Head of caudate nucleus (tissue), 42 donors: ENCODE results near the gene RECK.

Experiments
- DNase-seq, 42 donors: peaks; one replicate each; pipeline versions ENCODE4 v3.0.0 to v3.0.0-alpha.2; 2020 to 2021; ENCODE audit warnings: mixed read lengths in 7 of 42
- intact Hi-C: fragments of 100-400 bp; cut with DNase I; formaldehyde crosslinking; loops from one replicate; pipeline ENCODE4 v1.15.0; 2022

RECK gene

DNA sequence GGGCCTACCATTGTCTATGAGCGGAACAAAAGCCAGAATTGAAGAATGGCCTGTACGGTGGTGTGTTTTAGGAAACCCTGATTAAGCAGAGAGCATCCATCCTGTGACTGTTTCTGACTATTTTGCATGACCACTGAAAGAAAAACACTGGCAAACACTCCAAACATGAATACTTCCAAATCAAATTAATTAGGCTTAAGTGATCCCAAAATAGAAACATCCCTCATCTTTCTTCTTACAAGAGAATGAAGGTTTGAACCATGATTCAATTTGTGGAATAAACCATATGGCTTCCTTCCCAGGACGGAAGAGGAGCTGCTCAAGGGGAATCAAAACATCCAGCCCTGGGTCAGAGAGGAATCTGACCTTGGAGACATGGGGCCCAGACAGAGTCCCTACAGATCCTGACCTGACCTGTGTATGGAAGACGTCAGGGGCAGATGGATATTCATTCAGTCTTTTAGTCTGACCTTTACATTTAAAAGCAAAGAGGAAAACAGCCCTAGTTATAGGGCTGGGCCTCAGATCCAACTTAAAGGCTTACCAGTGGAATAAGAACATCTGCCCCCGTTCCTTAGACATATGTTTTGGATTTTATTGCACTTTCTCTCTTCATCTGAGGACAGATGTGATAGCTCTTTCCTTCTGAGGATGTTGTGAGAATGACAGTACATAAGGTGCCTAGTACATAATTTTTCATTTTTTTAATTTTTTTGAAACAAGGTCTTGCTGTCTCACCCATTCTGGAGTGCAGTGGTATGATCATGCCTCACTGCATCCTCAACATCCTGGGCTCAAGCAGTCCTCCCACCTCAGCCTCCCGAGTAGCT is 17.6 kb upstream of the RECK start:
- intact Hi-C loops, result no loop called here
- DNase-seq, result no peak

DNA sequence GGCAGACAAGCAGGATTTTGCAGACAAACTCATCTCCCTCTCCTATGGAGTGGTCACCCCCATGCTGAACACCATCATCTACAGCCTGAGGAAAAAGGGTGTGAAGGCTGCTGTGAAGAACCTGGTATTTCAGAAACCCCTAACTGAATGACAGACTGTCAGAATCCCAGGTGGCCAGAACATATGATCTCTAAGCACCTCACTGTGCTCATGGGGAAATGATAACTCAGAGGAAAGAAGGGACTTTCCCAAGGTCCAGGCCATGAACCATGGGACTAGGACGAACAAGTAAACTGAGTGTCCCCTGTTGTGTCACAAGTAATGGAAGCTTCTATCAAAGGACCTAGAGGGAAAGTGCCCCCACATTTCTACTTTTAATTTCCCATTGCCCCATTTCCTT is 14.7 kb upstream of the RECK start:
- intact Hi-C loops, result loop anchor here (5.0 kb wide), 1 partner anchor 65 kb away; the partner anchor contains the start of gene OR2S2
- DNase-seq, result no peak

DNA sequence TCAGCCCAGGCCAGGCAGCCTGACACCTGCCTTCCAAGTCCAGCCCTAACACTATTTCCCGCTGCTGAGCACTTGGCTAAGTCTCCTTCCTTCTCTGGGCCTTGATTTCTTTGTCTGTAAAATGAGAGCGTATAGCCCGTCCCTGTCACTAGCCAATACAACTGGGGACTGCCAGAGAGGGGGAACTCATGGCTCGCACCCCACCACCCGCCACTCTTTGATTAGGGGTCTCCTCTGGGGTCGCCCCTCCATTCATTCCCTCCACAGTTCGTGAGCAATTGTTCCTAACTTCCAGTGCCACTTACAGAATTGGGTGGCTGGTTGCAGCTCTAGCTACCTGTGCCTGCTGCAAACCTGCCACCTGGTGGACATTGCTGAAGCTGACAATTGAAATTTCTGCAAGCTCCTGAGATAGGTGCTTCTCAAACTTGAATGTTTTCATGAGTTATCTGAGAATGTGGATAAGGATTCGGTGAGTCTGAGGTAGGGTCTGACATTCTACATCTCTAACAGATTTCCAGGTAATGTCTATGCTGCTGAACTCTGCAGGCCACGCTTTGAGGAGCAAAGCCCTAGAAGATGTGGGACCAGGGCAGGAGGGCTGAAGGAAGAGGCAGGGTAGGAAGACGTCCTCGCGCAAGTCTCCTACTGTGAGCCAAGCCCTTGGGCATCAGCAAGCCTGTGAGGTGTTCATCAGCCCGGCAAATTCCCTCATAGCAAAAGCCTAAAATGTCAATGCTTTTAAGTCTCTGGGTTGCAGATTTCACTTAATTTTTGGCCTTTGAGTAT is 13.3 kb upstream of the RECK start:
- peak; percentile 25 to 88 (median 72) for DNase-seq
- intact Hi-C loops, result loop anchor here (5.0 kb wide), 1 partner anchor 66 kb away; the partner anchor contains the start of gene OR2S2

DNA sequence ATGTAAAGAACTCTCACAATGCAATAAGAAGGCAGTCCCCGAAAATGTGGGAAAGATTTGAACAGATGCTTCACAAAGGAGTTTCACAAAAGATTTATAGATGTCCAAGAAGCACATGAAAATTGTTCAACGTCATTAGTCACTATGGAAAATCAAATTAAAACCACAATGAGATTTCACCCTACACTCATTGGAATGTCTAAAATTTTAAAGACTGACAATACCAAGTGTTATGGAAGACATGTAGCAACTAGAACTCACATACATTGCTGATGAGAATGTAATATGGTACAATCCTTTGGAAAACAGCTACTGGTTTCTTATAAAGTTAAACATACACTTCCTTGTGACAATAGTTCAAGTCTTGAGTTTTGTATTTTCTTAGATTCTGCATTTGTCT is 11.0 kb upstream of the RECK start:
- DNase-seq, result no peak
- intact Hi-C loops, result no loop called here

DNA sequence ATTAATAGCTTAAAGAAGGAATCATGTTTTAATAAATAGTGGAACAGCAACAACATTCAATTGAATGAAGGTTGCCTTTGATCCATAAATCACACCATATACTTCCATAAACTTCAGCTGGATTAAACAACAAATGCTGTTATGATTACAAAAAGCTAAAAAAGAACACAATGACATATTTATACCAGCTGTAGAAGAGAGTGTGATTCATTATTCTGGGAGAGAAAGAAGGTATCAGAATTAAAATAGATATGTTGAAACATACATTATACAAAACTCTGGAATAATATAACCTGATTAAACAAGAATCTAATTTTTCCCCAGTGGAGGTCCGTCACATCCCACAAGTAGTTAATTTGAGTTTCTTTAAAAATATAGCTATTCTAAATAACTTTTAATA is 7.5 kb upstream of the RECK start:
- intact Hi-C loops, result no loop called here

DNA sequence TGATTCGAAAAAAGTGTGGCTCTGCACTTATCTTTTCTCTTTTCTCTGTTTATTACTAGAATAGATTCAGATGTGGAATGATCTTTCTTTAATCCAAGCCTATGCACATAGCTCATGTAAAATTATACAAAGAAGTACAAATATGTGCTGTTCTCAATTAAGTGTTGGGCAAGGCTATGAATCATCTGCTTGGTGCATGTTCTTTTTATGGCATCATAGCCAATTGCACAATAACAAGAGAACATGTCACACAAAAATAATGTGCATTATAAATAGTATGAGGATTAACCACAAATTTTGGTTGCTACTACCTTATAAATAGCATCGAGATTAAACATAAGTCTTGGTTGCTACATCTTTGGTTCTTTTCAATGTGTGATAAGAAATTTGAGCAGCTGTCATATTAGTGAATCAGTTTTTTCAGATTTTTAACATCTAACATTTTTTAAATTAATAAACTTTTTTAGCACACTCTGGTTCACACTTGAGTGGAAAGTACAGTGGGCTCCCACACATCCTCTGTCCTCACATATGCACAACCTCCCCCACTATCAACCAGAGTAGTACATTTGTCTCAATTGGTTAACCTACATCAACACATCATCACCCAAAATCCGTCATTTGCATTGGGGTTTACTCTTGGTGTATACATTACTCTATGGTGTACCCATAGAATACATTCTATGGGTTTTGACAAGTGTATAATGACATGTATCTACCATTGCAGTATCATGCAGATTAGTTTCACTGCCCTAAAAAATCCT is 6.8 kb upstream of the RECK start:
- intact Hi-C loops, result loop anchor here (10.0 kb wide), 2 partner anchors 135 to 295 kb away; partner anchors contain the start of gene CCIN
- DNase-seq, result no peak

More for the DNA sequence above, 7.5 kb upstream of the RECK start:
- DNase-seq, result no peak

DNA sequence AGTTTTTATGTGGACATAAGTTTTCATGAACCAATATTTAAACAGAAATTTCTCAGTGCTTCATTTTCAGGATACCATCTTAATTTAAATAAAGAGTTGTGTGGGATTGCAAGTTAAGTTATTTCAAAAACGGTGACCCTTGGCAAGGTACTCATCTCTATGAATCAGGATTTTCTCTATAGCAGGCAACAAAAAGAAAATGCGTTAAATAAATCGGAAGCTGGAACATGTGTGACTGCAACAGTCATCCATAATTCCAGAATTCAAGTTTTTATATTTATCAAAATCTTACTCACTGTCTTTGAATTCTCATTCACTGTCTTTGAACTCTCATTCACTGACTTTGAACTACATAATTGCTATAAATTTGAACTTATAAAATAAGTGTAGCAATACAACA is 5.8 kb upstream of the RECK start:
- DNase-seq, result no peak
- intact Hi-C loops, result loop anchor here (10.0 kb wide), 2 partner anchors 134 to 294 kb away; partner anchors contain the start of gene CCIN

DNA sequence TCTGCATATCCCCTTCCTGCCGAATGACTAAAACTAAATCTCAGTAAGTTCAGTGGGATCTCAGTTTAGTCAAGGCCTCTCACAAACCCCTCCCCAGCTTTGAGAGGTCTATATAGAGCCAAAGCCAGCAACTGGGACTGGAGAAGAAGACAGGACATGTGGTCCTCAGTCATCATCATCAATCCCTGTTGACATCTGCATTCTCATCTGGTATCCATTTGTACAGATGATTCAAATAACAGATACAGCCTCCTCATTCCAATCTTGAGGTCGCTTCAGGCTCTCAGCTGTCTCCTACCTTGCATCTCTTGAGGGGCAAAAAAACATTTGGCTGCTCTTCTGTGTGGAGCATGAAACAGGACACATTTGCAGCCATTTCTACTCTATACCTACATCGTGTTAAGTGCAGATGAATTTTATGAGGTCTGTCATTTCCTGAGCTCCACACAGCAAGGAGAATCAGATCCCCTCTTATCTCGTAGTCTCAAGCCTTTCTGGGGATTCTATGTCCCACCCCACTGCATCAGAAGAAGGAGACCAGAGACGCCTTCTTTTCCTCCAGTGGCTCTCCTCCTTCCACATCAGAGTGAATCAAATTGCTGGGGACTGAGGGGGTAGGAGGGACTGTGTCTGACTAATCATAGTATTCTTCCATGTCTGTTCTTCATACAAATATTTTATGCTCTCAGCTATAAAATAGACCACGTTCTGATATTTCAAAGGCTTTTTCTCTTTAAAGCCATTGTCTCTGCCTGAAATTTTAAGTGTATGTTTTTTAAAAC is 4.7 kb upstream of the RECK start:
- intact Hi-C loops, result loop anchor here (10.0 kb wide), 2 partner anchors 133 to 293 kb away; partner anchors contain the start of gene CCIN
- no peak for DNase-seq

DNA sequence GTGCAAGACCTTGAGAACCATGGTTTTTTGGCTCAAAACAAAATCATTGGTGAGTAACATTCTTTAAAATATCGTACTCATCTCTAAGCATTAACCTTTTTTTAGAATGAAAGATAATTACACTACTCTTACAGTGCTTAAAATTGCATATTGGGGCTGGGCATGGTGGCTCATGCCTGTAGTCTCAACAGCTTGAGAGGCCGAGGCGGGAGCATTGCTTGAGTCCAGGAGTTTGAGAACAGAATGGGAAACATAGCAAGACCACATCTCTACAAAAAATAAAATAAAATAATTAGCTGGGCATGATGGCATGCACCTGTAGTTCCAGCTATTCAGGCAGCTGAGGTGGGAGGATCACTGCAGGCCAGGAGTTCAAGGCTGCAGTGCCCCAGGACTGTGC is 2.9 kb upstream of the RECK start:
- DNase-seq, result no peak
- intact Hi-C loops, result loop anchor here (10.0 kb wide), 2 partner anchors 131 to 291 kb away; partner anchors contain the start of gene CCIN

DNA sequence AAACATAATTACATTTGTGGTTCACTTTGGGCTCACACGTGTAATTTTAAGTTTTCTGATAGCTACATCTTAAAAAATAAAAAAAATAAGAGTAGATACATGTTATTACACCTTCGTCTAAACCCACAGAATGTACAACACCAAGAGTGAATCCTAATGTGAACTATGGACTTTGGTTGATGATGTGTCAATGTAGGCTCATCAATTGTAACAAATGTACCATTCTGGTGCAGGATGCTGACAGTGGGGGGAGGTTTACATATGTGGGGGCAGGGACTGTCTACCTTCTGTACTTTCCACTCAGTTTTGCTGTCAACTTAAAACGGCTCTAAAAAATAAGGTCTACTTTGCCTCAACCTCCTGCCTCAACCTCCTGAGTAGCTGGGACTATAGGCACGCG is 2.5 kb upstream of the RECK start:
- intact Hi-C loops, result loop anchor here (10.0 kb wide), 2 partner anchors 131 to 291 kb away; partner anchors contain the start of gene CCIN
- DNase-seq, result no peak

DNA sequence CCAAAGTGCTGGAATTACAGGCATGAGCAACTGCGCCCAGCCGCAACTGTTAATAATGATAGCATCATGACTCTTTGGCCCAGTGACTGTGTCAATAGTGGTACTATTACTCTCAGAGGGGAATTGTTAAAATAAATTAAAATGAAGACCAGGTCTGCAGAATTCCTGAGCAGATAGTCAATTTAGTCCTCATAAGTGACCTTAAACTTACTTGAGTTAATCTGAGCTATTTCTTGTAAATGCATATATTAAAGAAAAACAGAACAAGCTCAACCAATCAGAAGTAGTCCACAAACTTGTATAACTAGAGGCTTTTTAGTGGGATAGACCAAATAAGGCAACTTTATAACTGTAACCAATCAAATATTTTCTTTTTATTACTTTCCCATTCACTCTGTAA is 1.7 kb upstream of the RECK start:
- no peak for DNase-seq
- intact Hi-C loops, result loop anchor here (10.0 kb wide), 2 partner anchors 130 to 290 kb away; partner anchors contain the start of gene CCIN

DNA sequence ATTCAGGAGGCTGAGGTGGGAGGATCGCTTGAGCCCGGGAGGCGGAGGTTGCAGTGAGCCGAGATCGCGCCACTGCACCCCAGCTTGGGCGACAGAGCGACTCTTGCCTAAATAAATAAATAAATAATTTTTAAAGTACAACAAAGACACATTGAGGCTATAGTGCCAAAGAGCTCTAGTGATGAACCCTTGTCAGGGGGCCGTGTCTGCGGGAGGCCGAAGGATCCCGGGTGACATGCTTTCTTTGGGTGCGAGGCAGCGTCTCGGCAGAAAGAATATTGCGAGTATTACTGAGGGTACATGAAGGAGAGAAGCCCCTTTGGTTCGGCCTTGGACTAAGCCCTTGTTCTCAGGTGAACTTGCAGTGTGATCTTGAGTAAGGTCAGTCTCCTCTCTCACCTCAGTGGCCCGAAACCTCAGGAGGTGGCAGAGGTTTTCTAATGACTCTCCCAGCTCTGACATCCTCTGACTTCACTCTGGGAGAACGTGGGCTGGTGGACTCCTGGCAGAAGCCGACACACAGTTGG is 397 bp upstream of the RECK start:
- intact Hi-C loops, result loop anchor here (10.0 kb wide), 2 partner anchors 128 to 288 kb away; partner anchors contain the start of gene CCIN
- peak in 4 of 42 donors; percentile 16 to 36 (median 24) for DNase-seq

DNA sequence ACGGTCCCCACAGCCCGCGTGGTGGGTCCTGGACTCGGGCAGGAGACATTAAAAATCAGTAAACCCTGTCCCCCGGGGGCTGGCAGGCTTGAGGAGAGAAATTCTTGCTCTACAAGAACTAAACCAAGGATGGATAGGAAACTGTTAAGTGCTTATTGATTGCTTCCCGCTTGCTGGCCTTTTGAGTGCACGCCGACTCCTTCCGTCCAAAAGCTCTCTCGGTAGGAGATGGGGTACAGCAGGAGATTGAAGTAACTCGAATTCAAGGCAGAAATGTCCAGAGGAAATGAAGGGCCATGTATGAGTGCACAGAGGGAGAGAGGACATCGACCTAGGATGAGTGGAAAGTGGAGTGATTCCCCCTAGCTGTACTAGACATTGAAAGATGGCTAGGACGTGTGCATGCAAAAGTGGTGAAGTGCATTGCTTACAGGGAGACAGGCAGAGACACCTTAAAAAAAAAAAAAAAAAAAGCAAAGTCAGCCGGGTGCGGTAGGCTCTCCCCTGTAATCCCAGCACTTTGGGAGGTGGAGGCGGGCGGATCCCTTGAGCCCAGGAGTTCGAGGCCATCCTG is 923 bp downstream of the RECK start:
- intact Hi-C loops, result loop anchor here (10.0 kb wide), 2 partner anchors 127 to 287 kb away; partner anchors contain the start of gene CCIN
- peak in 21 of 42 donors; percentile 7 to 66 (median 32) for DNase-seq

DNA sequence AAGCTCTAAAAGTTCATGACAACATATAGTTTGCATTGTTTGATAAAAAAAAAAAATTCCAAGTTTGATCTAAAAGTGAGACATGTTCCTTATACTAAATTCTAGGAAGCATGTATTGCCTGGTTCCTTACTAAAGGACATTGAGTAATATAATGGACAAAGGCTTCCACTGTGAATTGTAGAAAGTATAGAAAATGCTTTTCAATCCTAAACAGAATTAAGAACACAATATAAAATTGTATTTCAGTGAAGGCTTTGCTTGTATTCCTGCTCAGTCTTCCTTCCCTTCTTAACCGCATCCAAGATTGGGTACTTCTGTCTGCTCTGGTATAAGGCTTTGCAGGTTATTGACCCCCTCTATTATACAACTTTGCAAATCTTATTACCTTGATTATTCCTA is 2.4 kb downstream of the RECK start:
- no peak for DNase-seq
- intact Hi-C loops, result loop anchor here (10.0 kb wide), 2 partner anchors 126 to 286 kb away; partner anchors contain the start of gene CCIN

DNA sequence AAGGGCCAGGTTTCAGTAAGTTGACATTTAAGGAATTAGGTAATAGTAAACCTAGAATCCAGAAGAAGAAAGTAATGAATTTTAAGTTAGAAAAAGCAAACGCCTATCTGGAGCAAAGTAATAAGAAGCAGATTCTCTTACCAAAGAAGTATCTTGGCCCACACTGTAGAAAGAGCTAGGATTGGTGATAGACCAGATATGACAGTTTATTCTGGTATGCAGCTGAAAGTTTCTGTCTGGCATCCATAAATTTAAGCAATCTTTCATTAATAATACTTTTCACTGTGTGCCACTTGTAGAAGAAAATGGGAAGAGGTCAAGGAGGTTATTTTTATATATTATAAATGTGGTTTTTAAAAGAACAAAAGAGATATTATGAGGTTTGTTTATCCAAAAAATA is 3.0 kb downstream of the RECK start:
- intact Hi-C loops, result loop anchor here (10.0 kb wide), 2 partner anchors 125 to 285 kb away; partner anchors contain the start of gene CCIN

DNA sequence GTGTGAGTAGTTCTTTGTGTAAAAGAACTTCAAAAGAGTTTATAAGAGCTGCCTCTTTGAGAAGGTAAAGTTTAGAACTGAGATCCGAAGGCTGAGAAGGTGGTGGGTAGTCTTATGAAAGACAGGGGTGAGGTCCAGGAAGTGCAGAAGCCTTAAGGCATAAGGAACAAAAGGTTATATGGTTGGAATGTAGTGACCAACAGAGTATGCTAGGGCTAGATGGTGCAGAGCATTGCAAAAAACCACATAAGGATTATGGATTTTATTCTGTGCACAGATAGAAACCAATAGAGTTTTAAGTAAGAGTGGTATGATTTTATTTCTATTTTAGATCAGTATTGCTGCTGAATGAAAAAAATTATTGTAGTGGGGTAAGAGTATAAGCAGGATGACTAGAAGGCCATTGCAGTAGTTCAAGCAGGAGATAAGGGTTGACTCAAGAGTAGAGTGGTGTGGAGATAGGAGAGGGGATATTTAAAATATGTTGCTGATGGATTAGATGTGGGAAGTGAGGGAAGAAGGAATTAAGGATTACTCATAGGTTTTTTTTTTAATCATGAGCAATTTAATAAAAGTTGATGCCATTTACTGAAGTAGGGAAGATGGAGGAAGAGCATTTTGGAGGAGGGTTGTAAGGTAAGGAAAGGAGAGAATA is 3.7 kb downstream of the RECK start:
- intact Hi-C loops, result no loop called here
- DNase-seq, result no peak

More for the DNA sequence above, 3.0 kb downstream of the RECK start:
- no peak for DNase-seq

DNA sequence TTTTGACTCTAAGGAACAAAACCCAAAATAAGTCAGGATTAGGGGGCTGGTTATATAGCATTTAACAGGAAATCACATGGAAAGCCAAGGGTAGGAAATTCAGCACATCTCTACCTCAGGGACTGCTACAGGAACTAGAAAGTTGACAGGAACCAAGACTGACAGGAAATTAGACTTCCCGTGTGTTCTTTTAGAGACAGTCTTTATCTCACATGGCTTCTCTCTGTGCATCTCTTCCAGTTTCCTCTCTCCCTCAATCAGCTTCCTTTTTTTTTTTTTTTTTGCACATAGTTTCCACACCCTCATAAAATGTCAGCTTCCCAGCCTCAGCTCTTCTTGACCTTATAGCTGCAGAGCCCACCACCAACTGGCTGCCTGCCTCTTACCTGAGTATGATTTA is 4.8 kb downstream of the RECK start:
- no peak for DNase-seq
- intact Hi-C loops, result no loop called here
